Measurements from ENCODE around the gene PRX.

The PRX gene

DNA sequence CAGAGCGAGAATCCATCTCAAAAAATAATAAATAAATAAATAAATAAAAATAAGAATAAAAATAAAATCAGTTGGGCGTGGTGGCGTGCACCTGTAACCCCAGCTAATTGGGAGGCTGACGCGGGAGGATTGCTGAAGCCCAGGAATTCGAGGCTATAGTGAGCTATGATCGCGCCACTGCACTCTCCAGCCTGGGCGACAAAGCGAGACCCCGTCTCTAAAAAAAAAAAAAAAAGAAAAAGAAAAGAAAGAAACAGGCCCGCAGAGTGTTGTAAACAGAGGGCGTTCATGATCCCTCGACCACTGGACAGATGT is 7.2 kb upstream of the PRX start:
- no peak overlapping the region; the same call in 1 of the 2 replicates for H3K9ac ChIP-seq (ENCODE audit: low read depth, low read length)
- H3K27ac ChIP-seq (ENCODE audit: low read length): no peak overlapping the region
- peaks cover 5% of the 10 kb centered on the region; the same call in 1 of the 2 replicates for H3K4me1 ChIP-seq (ENCODE audit: insufficient read depth, low read length)
- no peaks in the 10 kb centered on the region for H3K27me3 ChIP-seq (ENCODE audit: insufficient read depth, low read length)
- H3K4me3 ChIP-seq (ENCODE audit: low read length): peak overlapping the region; percentile 81; the same call in 1 of the 2 replicates
- H3K36me3 ChIP-seq (ENCODE audit: insufficient read depth, low read depth, low read length): peaks cover 8% of the 10 kb centered on the region
- H3K9me3 ChIP-seq (ENCODE audit: insufficient read depth, low read depth, low read length): no peaks in the 10 kb centered on the region

DNA sequence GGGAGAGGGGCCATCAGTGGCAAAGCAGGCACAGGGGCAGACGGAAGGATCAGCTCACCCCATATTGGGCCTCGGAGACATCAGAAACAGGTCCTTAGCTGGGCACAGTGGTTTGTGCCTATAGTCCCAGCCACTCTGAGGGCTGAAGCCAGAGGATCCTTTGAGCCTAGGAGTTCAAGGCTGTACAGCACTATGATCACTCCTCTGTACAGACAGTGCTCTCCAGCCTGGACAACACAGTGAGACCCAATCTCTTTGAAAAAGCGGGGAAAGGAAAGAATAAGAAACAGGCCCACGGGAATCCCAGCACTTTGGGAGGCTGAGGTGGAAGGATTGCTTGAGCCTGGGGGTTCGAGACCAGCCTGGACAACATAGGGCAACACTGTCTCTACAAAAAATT is 6.6 kb upstream of the PRX start:
- Histone ChIP-seq H3K4me3 (ENCODE audit: low read length) (no peak overlapping the region), H3K36me3 (ENCODE audit: insufficient read depth, low read depth, low read length) (peaks cover 8% of the 10 kb centered on the region), H3K9me3 (ENCODE audit: insufficient read depth, low read depth, low read length) (no peaks in the 10 kb centered on the region), H3K27me3 (ENCODE audit: insufficient read depth, low read length) (no peaks in the 10 kb centered on the region), H3K27ac (ENCODE audit: low read length) (no peak overlapping the region), H3K9ac (ENCODE audit: low read depth, low read length) (no peak overlapping the region), H3K4me1 (ENCODE audit: insufficient read depth, low read length) (peaks cover 5% of the 10 kb centered on the region; the same call in 1 of the 2 replicates)

DNA sequence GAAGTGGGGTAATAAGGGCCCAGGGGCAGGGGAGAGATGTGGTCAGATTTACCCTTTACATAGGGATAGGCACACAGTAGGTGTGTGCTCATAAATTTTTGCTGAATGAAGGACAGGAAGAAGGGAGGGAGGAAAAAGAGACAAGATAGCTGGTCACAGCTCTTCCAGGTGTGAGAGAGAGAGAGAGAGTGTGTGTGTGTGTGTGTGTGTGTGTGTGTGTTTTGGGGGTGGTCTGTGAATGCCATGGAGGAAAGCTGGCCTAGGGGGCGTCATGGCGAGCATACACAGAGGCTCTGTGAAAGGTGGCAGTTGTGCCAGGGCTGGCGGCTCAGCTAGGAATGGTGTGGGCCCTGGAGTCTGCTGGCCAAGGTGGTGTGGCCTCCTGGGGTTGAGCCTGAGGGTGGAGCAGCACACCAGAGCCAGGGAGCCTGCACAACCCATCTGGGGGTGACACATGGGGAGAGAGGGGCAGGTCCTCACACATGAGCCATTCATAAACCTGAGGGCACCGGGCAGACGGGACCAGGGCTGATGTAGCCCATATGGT is 6.0 kb upstream of the PRX start:
- no peaks in the 10 kb centered on the region for H3K9me3 ChIP-seq (ENCODE audit: insufficient read depth, low read depth, low read length)
- H3K27ac ChIP-seq (ENCODE audit: low read length): no peak overlapping the region
- H3K27me3 ChIP-seq (ENCODE audit: insufficient read depth, low read length): no peaks in the 10 kb centered on the region
- peaks cover 5% of the 10 kb centered on the region; the same call in 1 of the 2 replicates for H3K4me1 ChIP-seq (ENCODE audit: insufficient read depth, low read length)
- H3K9ac ChIP-seq (ENCODE audit: low read depth, low read length): no peak overlapping the region
- H3K36me3 ChIP-seq (ENCODE audit: insufficient read depth, low read depth, low read length): peaks cover 8% of the 10 kb centered on the region
- no peak overlapping the region for H3K4me3 ChIP-seq (ENCODE audit: low read length)

DNA sequence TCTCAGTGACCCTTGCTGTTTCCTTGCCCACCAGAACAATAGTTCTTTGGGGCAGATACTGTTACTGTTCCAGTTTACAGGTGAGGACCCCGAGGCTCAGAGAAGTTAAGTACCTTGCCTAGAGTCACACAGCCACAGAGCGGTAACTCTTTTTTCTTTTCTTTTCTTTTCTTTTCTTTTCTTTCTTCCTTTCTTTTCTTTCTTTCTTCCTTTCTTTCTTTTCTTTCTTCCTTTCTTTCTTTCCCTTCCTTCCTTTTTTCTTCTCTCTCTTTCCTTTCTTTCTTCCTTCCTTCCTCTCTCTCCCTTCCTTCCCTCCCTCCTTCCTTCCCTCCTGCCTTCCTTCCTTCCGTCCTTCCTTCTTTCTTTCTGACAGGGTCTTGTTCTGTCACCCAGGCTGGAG is 4.9 kb upstream of the PRX start:
- H3K4me3 ChIP-seq (ENCODE audit: low read length): no peak overlapping the region
- H3K27ac ChIP-seq (ENCODE audit: low read length): no peak overlapping the region
- H3K27me3 ChIP-seq (ENCODE audit: insufficient read depth, low read length): no peaks in the 10 kb centered on the region
- H3K9me3 ChIP-seq (ENCODE audit: insufficient read depth, low read depth, low read length): no peaks in the 10 kb centered on the region
- H3K4me1 ChIP-seq (ENCODE audit: insufficient read depth, low read length): peaks cover 5% of the 10 kb centered on the region; the same call in 1 of the 2 replicates
- H3K36me3 ChIP-seq (ENCODE audit: insufficient read depth, low read depth, low read length): peaks cover 8% of the 10 kb centered on the region
- H3K9ac ChIP-seq (ENCODE audit: low read depth, low read length): no peak overlapping the region

DNA sequence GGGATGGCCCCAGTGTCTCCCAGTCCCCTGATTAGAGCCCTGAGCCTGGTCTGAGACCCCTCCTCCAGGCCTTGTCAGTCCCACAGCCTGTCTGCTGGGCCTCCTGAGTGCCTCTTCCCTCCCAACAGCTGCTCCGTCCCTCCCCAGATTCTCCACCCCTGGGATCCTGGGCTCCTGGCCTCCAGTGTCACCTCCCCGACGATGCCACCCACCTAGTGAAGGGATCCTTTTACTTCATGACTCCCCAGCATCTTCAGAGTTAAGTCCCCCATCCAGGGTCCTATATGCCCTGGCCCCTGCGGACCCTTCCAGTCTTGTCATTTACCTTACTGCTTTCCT is 4.4 kb upstream of the PRX start:
- peaks cover 4% of the 10 kb centered on the region; the same call in 1 of the 2 replicates for H3K36me3 ChIP-seq (ENCODE audit: insufficient read depth, low read depth, low read length)
- H3K9me3 ChIP-seq (ENCODE audit: insufficient read depth, low read depth, low read length): no peaks in the 10 kb centered on the region
- no peak overlapping the region for H3K4me3 ChIP-seq (ENCODE audit: low read length)
- no peaks in the 10 kb centered on the region for H3K27me3 ChIP-seq (ENCODE audit: insufficient read depth, low read length)
- peaks cover 5% of the 10 kb centered on the region; the same call in 1 of the 2 replicates for H3K4me1 ChIP-seq (ENCODE audit: insufficient read depth, low read length)
- no peak overlapping the region for H3K9ac ChIP-seq (ENCODE audit: low read depth, low read length)
- no peak overlapping the region for H3K27ac ChIP-seq (ENCODE audit: low read length)

DNA sequence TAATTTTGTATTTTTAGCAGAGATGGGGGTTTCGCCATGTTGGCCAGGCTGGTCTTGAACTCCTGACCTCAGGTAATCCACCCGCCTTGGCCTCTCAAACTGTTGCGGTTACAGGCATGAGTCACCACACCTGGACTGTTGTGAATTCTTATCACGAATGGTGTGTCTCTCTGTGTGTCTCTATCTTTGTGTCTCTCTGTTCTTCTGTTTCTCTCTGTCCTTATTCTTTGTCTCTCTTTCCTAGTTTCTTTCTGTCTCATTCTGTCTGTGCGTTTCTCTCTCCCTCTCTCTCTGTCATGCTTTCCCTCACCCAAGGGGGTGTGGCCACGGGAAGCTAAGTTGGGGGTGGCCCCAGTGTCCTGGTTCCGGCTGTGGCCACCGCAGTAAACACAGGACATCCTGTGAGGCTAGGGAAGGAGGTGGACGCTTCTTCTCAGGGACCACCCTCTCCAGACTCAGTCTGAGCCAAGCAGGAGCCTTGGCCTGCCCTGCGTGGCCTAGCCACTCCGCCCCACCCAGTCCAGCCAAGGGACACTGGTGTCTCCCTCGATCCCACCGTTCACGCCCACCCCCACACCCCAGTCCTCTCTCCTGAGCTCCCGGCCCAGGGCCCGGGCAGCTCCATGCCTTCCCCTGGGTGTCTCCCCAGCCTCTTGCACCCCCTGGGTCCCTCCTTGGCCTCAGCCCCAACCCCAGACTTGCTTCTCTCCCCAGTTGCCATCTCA is 3.9 kb upstream of the PRX start:
- H3K9ac ChIP-seq (ENCODE audit: low read depth, low read length): no peak overlapping the region
- no peaks in the 10 kb centered on the region for H3K27me3 ChIP-seq (ENCODE audit: insufficient read depth, low read length)
- H3K4me1 ChIP-seq (ENCODE audit: insufficient read depth, low read length): peaks cover 5% of the 10 kb centered on the region; the same call in 1 of the 2 replicates
- no peaks in the 10 kb centered on the region for H3K9me3 ChIP-seq (ENCODE audit: insufficient read depth, low read depth, low read length)
- H3K27ac ChIP-seq (ENCODE audit: low read length): no peak overlapping the region
- no peaks in the 10 kb centered on the region for H3K36me3 ChIP-seq (ENCODE audit: insufficient read depth, low read depth, low read length)
- H3K4me3 ChIP-seq (ENCODE audit: low read length): no peak overlapping the region

DNA sequence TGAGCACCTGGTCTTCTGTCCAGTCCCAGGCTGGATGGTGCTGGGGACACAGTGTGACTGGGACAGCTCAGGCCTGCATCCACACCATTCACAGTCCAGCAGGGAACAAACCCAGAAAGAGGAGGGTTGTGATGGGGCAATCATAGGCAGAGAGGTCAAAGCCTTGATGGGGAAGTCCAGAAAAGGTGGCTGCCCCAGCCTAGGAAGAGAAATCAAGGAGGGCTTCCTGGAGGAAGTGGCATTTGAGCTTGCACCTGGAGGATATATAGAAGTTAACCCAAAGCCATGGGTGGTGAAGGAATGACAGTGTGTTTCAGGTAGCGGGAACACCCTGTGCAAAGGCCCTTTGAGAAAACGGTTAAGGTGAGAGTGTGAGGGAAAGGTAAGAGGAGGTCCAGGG is 2.6 kb upstream of the PRX start:
- no peak overlapping the region for H3K27ac ChIP-seq (ENCODE audit: low read length)
- no peak overlapping the region for H3K4me3 ChIP-seq (ENCODE audit: low read length)
- H3K9ac ChIP-seq (ENCODE audit: low read depth, low read length): no peak overlapping the region
- no peaks in the 10 kb centered on the region for H3K36me3 ChIP-seq (ENCODE audit: insufficient read depth, low read depth, low read length)
- H3K9me3 ChIP-seq (ENCODE audit: insufficient read depth, low read depth, low read length): no peaks in the 10 kb centered on the region
- no peaks in the 10 kb centered on the region; the same call in 1 of the 2 replicates for H3K4me1 ChIP-seq (ENCODE audit: insufficient read depth, low read length)
- no peaks in the 10 kb centered on the region for H3K27me3 ChIP-seq (ENCODE audit: insufficient read depth, low read length)

DNA sequence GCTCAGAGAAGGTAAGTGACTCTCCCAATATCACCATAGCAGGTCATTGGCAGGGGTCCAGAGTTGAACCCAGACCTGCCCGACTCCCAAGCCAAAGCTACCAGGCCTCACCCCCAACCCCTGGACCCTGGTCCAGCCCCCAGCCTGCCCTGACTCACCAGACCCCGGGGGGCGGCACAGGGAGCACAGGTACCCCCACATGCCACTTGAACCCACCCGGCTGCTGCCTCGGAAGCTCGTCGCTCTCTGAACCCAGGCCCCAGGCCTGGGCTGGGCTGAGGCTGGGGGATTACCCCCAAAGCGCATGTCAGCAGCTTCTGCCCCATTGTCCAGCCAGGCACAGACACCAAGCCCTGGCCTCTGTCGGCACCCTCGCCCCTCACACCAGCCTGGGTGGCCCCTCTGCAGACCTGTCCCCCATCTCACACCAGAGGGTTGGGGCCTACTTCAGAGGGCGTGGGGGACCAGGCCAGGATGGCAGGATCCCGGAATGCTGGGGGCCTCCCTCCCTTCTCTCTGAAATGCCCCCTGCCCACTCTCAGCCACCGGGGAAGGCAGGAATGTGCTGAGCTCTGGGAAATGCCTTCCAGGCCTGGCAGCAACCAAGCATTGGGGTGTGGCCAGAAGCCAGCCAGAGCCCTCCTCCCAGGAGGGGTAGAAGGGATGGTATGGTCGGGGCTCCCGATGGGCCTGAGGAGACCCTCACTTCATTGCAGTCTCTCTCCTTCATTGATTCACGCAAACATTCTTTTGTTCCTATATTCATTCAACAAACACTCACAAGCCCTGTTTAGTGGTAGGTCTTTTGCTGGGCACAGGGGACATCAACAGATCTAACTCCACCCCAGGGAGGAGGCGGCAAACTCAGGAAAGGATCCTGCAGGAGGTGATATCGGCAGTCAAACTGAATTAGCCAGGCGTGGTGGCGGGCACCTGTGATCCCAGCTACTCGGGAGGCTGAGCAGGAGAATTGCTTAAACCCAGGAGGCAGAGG is 1.7 kb upstream of the PRX start:
- no peak overlapping the region for H3K9ac ChIP-seq (ENCODE audit: low read depth, low read length)
- no peak overlapping the region for H3K27ac ChIP-seq (ENCODE audit: low read length)
- H3K27me3 ChIP-seq (ENCODE audit: insufficient read depth, low read length): no peaks in the 10 kb centered on the region
- H3K9me3 ChIP-seq (ENCODE audit: insufficient read depth, low read depth, low read length): no peaks in the 10 kb centered on the region
- peaks cover 2% of the 10 kb centered on the region for H3K4me1 ChIP-seq (ENCODE audit: insufficient read depth, low read length)
- H3K36me3 ChIP-seq (ENCODE audit: insufficient read depth, low read depth, low read length): no peaks in the 10 kb centered on the region
- H3K4me3 ChIP-seq (ENCODE audit: low read length): no peak overlapping the region

DNA sequence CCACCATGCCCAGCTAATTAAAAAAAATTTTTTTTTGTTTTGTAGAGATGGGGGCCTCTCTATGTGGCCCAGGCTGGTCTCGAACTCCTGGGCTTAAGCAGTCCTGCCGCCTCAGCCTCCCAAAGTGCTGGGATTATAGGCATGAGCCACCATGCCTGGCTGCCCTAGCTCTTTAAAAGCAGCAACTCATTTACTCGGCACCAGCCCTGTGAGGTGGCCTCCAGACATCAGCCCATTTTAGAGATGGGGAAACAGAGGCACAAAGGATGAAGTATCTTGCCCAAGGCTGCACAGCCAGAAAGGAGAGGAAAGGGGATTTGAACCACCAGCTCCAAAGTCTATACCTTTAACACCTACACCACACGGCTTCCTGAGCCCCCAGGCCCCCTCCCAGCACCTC is 312 bp downstream of the PRX start:
- Histone ChIP-seq H3K4me1 (ENCODE audit: insufficient read depth, low read length) (peaks cover 4% of the 10 kb centered on the region), H3K27me3 (ENCODE audit: insufficient read depth, low read length) (no peaks in the 10 kb centered on the region), H3K36me3 (ENCODE audit: insufficient read depth, low read depth, low read length) (no peaks in the 10 kb centered on the region), H3K9me3 (ENCODE audit: insufficient read depth, low read depth, low read length) (no peaks in the 10 kb centered on the region), H3K4me3 (ENCODE audit: low read length) (peak overlapping the region; percentile 48; the same call in 1 of the 2 replicates), H3K27ac (ENCODE audit: low read length) (no peak overlapping the region), H3K9ac (ENCODE audit: low read depth, low read length) (no peak overlapping the region)

DNA sequence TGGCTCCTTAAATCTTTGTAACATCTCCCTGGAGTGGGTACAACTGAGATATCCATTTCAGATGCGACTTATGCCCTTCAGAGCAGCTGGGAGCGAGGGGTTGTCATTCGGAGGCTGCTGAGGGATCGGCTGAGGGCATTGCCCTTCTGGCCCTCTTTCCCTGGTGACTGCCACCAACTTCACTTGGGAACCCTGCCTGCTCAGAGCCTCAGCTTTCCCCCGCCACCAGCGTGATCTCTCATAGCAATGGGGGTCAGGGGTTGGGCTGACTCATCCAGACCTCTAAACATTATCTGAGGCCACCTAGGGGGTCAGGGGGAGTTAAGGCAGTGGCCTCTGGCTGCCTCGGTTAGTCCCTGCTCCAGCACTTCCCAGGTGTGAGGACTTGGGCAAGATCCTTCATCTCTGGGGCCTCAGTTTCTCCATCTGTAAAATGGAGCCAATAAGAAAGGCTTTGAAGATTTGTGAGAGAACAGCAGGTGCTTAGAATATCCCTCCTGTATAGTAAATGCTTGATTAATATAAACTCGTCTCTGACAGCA is 1.1 kb downstream of the PRX start:
- Histone ChIP-seq H3K4me1 (ENCODE audit: insufficient read depth, low read length) (peaks cover 4% of the 10 kb centered on the region), H3K4me3 (ENCODE audit: low read length) (no peak overlapping the region), H3K36me3 (ENCODE audit: insufficient read depth, low read depth, low read length) (no peaks in the 10 kb centered on the region), H3K27me3 (ENCODE audit: insufficient read depth, low read length) (no peaks in the 10 kb centered on the region), H3K9me3 (ENCODE audit: insufficient read depth, low read depth, low read length) (no peaks in the 10 kb centered on the region), H3K9ac (ENCODE audit: low read depth, low read length) (no peak overlapping the region), H3K27ac (ENCODE audit: low read length) (no peak overlapping the region)

DNA sequence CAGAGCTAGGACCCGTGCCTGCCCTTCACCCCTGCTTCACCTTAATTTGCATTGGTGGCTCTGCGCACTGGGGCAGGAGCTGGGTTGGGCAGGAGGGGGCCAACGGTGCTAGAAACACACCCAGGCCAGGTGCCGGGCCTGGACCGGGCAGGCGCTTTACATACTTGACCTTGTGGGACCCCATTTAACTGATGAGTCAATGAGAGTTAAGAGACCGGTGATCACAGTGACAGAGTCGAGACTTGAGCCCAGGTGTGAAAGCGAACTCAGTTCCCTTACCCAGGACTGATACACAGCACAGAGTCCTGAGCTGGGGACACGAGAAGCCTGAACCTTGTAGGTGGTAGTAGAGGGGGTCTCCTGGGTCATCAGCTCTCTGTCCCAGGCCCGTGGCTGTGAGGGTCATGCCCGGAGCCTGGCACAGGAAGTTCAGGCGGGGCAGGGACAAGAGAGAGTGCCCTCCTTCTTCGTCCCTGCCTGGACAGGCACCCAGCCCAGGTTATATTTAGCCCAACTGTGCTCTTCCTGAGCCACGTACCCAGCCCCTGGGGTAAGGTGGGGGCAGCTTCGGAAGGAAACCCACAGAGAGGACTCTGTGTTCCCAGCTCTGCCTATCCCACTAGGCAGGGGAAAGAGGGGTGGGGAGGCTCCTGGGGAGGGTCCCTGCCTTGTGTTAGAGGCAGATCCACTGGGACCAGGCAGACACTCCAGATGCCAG is 1.9 kb downstream of the PRX start:
- no peak overlapping the region for H3K9ac ChIP-seq (ENCODE audit: low read depth, low read length)
- H3K27me3 ChIP-seq (ENCODE audit: insufficient read depth, low read length): no peaks in the 10 kb centered on the region
- no peaks in the 10 kb centered on the region for H3K9me3 ChIP-seq (ENCODE audit: insufficient read depth, low read depth, low read length)
- H3K4me3 ChIP-seq (ENCODE audit: low read length): no peak overlapping the region
- H3K4me1 ChIP-seq (ENCODE audit: insufficient read depth, low read length): peaks cover 4% of the 10 kb centered on the region
- H3K27ac ChIP-seq (ENCODE audit: low read length): no peak overlapping the region
- no peaks in the 10 kb centered on the region for H3K36me3 ChIP-seq (ENCODE audit: insufficient read depth, low read depth, low read length)

Measured in iPS-20b (cell line).